ENCODE results near the gene FPGS.
A peak's percentile ranks its signal among the peaks of the same experiment; 100 is the strongest.

Gene FPGS

DNA sequence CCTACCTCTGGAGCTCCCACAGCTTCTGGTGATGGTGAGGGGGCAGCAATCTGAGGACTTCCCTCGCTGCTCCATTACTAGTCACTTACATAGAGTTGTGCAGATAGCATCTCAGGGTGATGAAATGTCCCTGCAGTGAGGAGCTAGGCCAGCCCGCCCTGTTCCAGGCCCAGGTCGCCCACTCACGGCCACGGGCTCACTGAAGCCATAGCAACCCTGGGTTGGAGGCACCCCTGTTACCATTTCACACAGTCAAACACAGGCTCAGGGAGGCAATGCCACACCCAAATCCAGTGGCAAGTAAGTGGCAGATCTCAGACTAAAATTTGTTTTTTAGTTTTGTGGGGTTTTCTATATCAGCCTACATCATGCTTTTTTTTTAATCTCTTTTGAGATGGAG is 43.8 kb upstream of the FPGS start:
- TF ChIP-seq, protein P1, sequence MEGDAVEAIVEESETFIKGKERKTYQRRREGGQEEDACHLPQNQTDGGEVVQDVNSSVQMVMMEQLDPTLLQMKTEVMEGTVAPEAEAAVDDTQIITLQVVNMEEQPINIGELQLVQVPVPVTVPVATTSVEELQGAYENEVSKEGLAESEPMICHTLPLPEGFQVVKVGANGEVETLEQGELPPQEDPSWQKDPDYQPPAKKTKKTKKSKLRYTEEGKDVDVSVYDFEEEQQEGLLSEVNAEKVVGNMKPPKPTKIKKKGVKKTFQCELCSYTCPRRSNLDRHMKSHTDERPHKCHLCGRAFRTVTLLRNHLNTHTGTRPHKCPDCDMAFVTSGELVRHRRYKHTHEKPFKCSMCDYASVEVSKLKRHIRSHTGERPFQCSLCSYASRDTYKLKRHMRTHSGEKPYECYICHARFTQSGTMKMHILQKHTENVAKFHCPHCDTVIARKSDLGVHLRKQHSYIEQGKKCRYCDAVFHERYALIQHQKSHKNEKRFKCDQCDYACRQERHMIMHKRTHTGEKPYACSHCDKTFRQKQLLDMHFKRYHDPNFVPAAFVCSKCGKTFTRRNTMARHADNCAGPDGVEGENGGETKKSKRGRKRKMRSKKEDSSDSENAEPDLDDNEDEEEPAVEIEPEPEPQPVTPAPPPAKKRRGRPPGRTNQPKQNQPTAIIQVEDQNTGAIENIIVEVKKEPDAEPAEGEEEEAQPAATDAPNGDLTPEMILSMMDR (IDR thresholded peaks at IDR 0.05), result no peak

DNA sequence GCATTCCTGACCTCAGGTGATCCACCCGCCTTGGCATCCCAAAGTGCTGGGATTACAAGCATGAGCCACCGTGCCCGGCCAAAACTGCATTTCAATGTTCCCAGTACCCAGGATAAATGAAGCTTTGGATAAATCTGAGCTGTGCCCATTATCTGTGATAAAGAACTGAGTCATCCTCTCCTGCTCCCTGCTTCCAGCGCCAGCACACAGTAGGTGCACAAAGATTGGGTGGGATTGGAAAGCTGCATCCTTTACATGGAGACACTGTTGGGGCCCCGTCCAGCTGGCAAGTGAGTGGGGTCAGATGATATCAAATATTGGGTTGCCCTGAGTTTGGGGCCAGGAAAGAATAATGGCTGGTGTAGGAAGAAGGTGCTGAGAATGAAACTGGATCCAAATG is 41.6 kb upstream of the FPGS start:
- TF ChIP-seq, protein P1 (IDR thresholded peaks at IDR 0.05), result no peak

DNA sequence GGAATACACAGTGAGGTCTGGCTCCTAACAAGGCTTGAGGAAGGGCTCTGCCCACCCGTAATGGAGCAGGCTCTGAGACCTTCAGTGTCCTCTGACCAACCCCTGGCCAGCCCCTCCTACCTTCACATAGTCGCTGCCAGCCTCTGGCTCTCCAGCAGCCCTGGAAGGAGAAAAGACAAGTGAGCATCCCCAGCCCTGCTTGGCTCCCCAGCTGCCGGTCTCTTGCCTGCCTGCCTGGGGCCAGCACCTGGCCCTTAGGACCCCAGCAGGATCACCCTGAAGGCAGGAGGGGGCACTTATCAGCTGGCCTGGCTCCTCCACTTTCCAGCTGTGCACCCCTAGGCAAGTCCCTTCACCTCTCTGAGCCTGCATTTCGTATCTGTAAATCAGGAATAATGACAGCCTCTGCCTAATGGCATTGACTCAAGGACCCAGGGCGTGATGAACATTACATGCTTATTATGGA is 41.2 kb upstream of the FPGS start:
- TF ChIP-seq, protein P1 (IDR thresholded peaks at IDR 0.05), result no peak

DNA sequence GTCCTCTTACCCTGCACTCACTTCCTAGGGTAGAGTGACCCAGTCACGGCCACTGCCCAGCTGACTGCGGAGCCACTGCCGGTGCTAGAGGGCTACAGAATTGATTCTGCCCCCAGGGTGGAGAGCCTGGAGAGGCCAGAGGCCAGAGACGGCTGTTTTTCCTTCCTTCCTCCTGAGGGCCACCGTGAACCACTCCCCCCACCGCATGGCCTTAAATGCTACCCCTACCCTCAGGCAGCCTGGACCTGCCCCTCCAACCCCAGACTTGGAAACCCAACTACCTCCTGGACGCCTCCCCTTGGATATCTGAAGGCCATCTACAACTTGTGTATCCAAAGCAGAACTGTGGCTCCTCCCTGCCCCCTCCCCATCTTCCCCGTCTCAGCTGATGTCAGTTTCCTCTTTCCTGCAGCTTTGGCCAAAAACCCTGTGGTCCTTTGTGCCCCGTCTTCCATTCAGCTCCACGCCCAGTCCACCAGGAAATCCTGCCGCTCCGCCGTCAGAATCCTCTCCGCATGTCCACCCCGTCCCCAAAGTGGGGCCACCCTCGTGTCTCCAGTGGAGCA is 40.5 kb upstream of the FPGS start:
- TF ChIP-seq, protein P1 (IDR thresholded peaks at IDR 0.05), result no peak

DNA sequence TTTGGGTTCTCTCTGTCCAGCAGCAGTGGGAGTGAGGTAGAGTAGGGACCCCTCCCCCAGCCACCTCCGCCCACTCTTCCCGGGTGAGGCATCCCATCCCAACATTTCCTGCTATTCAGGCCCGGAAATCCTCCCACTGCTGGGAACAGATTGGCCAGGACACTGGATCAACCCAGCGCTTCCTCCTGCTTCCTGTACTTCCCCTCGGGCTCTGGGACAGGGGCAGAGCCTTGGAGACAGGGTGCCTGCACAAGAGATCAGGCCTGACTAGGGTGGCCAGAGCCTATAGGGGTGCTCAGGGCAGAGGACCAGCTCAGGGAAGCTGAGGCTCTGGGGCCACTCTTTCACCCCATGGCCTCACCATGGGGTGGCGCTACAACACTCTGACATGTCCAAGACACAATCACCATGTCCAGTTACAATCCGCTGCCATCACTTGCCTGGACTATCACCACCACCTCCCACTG is 38.7 kb upstream of the FPGS start:
- TF ChIP-seq, protein P1 (IDR thresholded peaks at IDR 0.05), result peak; percentile 8; the same call in 1 of the 2 replicates

DNA sequence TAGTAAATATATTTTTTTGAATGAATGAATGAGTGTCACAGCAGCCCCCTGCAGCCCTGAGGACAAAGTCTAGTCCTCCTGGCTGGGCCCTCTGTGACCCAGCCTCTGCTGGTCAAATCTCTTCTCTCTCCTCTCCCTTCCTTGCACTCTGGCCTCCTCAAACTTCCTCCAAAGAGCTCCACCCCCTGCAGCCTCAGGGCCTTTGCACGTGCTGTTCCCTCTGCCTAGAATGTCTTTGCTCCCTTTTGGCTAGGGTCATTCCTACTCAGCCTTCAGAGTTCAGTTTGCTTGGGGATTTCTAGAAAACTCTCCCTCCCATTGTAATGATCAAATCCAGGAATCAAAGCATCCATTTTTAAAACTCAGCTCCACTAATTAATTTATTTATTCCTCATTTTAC is 37.3 kb upstream of the FPGS start:
- TF ChIP-seq, protein P1 (IDR thresholded peaks at IDR 0.05), result no peak

DNA sequence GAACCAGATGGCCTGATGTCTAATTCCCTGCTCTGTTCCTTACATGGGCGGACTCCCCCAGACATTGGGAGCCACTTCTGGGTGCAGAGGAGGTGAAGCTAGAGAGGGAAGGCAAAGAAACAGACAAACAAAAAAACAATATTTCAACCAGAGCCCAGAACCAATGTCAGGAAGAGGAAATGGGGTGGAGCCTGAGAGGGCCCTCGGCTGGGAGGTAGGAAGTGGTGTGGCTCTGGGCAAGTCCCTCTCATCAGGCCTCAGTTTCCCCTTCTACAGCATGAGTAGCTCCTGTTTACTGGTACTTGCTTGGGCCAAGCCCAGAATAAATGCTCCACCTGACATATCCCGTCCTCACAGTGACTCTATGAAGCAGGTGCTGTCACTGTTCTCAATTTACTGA is 35.3 kb upstream of the FPGS start:
- TF ChIP-seq, protein P1 (IDR thresholded peaks at IDR 0.05), result no peak

DNA sequence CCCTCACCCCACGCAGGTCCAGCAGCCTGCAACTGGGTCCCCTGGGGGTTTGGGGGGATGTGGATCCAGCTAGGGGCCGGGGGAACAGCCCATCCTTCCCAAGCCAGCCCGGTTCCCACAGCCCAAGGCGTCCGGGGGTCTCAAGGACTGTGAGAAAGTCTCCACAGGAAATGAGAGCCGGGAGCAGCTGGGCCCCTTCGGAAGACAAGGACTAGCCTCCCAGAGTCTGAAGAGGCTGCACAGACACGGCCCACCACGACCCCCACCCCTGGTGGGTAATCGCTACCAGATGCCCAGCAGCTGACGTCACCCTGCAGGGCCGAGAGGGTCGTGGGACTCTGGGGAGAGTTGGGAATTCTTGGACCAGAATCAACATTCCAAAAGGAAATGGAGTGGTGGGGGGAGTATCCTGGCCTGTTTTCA is 34.8 kb upstream of the FPGS start:
- TF ChIP-seq, protein P1 (IDR thresholded peaks at IDR 0.05), result no peak

Measured in LNCAP (cell line).